ENCODE results near the gene RPN2. TPM values are rescaled to one million over a fixed set of nuclear protein-coding genes. Genes with fewer than 3 reads are reported as not detected.

RPN2 gene
- total and polyA plus RNA-seq, 2 donors from 2014 or later, result 175 to 207 TPM

DNA sequence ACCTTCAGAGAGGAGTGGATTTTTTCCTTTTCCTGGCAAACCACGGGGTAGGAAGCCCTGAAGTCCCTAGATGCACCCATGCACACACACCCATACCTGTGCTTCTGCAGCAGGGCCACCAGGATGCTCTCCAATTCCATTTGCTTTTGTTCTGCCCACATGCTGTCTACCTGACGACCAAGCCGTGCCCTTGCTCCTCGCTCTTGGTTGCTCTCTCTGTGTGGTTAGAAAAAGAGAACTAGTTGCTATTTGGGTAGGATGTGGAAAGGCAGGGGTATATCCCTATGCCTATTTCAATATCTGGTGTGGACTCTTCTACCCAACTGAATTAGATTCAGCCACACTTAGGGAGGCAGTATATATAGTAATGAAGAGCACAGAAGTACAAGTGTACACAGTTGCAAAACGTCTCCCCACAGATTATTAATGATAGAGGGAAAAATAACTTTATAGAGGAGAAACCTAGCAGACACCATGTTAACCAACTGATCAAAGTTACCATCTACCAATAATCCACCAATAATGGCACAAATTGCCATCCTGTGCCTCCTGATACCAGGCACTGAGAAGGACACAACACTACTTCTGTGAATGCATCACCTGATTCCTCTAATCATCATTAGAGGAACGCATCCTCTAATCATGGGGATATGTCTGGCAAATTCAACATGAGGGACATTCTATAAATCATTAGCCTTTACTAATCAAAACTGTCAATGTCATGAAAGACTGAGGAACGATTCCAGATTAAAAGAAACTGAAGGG, 75.2 kb downstream of the RPN2 start:
- no peak for FAIRE-seq
- Histone ChIP-seq H3K27me3 (ENCODE audit: control insufficient read depth, insufficient read depth, low read length) (no peaks in the 10 kb centered on the region), H3K4me3 (ENCODE audit: low read length in 3 of 3) (no peak overlapping the region), H3K36me3 (ENCODE audit: control insufficient read depth in 2 of 3, insufficient read depth in 3 of 3, low read length in 3 of 3) (no peaks in the 10 kb centered on the region), H3K27ac (ENCODE audit: low read depth in 2 of 2, low read length in 2 of 2) (no peak overlapping the region), H3K4me1 (ENCODE audit: control insufficient read depth in 2 of 3, insufficient read depth in 2 of 3, low read depth in 1 of 3, low read length in 3 of 3) (no peaks in the 10 kb centered on the region), H3K9me3 (ENCODE audit: control insufficient read depth in 2 of 3, insufficient read depth in 1 of 3, low read length in 3 of 3) (peaks cover 0 to 8% (median 4%) of the 10 kb centered on the region in 3 donors), H3K9ac (ENCODE audit: low read length in 3 of 3) (no peak overlapping the region)
- intact Hi-C loops (cut with DNase I), result no loop called here
- no peak for DNase-seq
- TF ChIP-seq, protein P1, sequence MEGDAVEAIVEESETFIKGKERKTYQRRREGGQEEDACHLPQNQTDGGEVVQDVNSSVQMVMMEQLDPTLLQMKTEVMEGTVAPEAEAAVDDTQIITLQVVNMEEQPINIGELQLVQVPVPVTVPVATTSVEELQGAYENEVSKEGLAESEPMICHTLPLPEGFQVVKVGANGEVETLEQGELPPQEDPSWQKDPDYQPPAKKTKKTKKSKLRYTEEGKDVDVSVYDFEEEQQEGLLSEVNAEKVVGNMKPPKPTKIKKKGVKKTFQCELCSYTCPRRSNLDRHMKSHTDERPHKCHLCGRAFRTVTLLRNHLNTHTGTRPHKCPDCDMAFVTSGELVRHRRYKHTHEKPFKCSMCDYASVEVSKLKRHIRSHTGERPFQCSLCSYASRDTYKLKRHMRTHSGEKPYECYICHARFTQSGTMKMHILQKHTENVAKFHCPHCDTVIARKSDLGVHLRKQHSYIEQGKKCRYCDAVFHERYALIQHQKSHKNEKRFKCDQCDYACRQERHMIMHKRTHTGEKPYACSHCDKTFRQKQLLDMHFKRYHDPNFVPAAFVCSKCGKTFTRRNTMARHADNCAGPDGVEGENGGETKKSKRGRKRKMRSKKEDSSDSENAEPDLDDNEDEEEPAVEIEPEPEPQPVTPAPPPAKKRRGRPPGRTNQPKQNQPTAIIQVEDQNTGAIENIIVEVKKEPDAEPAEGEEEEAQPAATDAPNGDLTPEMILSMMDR (IDR thresholded peaks at IDR 0.05; ENCODE audit: borderline replicate concordance, extremely low read depth, insufficient read depth), result no peak

DNA sequence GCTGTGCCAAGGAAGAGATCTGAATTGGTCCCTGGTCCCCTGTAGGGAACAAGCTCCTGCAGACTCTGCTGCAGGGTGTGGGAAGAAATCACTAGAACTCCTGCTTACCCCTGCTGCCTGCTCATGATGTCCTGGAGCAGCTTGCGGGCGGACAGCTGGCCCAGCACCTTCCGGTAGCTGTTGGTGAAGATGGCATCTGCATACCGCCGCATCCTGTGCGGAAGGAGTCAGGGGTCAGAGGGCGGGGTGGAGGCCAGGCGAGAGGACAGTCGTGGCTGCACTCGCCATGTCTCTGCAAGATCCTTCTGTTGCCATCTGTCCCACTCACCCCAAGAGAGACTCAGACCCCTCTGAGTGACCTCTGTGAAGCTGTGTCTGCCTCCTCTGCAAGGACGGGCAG, 77.2 kb downstream of the RPN2 start:
- H3K4me3 ChIP-seq (ENCODE audit: low read length in 3 of 3), result no peak overlapping the region
- intact Hi-C loops (cut with DNase I), result no loop called here
- TF ChIP-seq, protein P1 (IDR thresholded peaks at IDR 0.05; ENCODE audit: borderline replicate concordance, extremely low read depth, insufficient read depth), result no peak
- peaks cover 0 to 8% (median 4%) of the 10 kb centered on the region in 3 donors for H3K9me3 ChIP-seq (ENCODE audit: control insufficient read depth in 2 of 3, insufficient read depth in 1 of 3, low read length in 3 of 3)
- H3K4me1 ChIP-seq (ENCODE audit: control insufficient read depth in 2 of 3, insufficient read depth in 2 of 3, low read depth in 1 of 3, low read length in 3 of 3), result no peaks in the 10 kb centered on the region
- H3K27me3 ChIP-seq (ENCODE audit: control insufficient read depth, insufficient read depth, low read length), result no peaks in the 10 kb centered on the region
- FAIRE-seq, result no peak
- H3K9ac ChIP-seq (ENCODE audit: low read length in 3 of 3), result no peak overlapping the region
- no peak for DNase-seq
- H3K36me3 ChIP-seq (ENCODE audit: control insufficient read depth in 2 of 3, insufficient read depth in 3 of 3, low read length in 3 of 3), result no peaks in the 10 kb centered on the region
- no peak overlapping the region for H3K27ac ChIP-seq (ENCODE audit: low read depth in 2 of 2, low read length in 2 of 2)

DNA sequence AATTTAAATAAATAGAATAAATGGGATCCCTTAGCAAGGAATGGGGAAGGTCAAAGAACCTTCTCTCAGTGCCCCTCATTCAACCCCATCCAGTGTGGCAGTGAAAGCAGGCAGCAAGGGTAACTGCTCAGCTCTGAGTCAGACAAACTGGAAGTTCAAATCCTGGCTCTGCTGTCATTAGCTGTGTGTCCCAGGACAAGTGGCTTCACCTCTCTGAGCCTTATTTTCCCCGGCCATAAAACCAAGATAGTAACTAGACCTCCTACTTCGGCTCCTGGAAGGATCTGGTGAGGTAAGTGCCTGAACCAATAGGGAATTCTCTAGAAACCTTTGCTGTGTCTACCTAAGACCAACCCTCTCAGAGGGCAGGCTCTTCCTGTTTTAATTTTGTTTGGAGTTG, 78.4 kb downstream of the RPN2 start:
- DNase-seq (no peak), FAIRE-seq (no peak)
- Histone ChIP-seq H3K9me3 (ENCODE audit: control insufficient read depth in 2 of 3, insufficient read depth in 1 of 3, low read length in 3 of 3) (peaks cover 0 to 8% (median 4%) of the 10 kb centered on the region in 3 donors), H3K9ac (ENCODE audit: low read length in 3 of 3) (no peak overlapping the region), H3K27ac (ENCODE audit: low read depth in 2 of 2, low read length in 2 of 2) (no peak overlapping the region), H3K4me3 (ENCODE audit: low read length in 3 of 3) (no peak overlapping the region), H3K27me3 (ENCODE audit: control insufficient read depth, insufficient read depth, low read length) (no peaks in the 10 kb centered on the region), H3K4me1 (ENCODE audit: control insufficient read depth in 2 of 3, insufficient read depth in 2 of 3, low read depth in 1 of 3, low read length in 3 of 3) (no peaks in the 10 kb centered on the region), H3K36me3 (ENCODE audit: control insufficient read depth in 2 of 3, insufficient read depth in 3 of 3, low read length in 3 of 3) (no peaks in the 10 kb centered on the region)
- TF ChIP-seq, protein P1 (IDR thresholded peaks at IDR 0.05; ENCODE audit: borderline replicate concordance, extremely low read depth, insufficient read depth), result no peak
- intact Hi-C loops (cut with DNase I), result no loop called here

Measured in kidney (tissue), 14 donors.